Measurements from ENCODE around the gene TNFSF15.

The TNFSF15 gene

DNA sequence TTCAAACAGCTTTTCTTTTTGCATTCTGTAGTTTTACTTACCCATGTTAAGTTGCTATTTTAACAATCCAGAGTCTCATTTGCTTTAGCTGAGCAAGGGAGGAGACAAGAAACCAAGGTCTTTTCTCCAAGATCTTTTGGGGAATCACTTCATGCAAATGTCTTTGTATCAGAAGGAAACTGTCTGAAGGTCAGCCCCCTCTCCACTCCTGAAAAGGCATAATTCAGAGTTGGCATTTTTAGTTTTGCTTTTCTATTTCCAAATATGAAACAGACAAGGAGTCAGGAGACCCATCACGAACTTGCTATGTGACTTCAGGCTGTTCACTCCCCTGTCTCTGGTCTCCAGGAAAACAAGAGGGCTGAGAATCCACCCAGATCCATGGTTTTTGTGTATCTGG, 12.3 kb upstream of the TNFSF15 start:
- no peak overlapping the region for H3K4me3 ChIP-seq (ENCODE audit: low read length)
- no peak for DNase-seq (ENCODE audit: low read depth)
- TF ChIP-seq, protein P1, sequence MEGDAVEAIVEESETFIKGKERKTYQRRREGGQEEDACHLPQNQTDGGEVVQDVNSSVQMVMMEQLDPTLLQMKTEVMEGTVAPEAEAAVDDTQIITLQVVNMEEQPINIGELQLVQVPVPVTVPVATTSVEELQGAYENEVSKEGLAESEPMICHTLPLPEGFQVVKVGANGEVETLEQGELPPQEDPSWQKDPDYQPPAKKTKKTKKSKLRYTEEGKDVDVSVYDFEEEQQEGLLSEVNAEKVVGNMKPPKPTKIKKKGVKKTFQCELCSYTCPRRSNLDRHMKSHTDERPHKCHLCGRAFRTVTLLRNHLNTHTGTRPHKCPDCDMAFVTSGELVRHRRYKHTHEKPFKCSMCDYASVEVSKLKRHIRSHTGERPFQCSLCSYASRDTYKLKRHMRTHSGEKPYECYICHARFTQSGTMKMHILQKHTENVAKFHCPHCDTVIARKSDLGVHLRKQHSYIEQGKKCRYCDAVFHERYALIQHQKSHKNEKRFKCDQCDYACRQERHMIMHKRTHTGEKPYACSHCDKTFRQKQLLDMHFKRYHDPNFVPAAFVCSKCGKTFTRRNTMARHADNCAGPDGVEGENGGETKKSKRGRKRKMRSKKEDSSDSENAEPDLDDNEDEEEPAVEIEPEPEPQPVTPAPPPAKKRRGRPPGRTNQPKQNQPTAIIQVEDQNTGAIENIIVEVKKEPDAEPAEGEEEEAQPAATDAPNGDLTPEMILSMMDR (IDR thresholded peaks at IDR 0.05; ENCODE audit: insufficient read depth, low read depth, low read length, missing control alignments), result no peak

DNA sequence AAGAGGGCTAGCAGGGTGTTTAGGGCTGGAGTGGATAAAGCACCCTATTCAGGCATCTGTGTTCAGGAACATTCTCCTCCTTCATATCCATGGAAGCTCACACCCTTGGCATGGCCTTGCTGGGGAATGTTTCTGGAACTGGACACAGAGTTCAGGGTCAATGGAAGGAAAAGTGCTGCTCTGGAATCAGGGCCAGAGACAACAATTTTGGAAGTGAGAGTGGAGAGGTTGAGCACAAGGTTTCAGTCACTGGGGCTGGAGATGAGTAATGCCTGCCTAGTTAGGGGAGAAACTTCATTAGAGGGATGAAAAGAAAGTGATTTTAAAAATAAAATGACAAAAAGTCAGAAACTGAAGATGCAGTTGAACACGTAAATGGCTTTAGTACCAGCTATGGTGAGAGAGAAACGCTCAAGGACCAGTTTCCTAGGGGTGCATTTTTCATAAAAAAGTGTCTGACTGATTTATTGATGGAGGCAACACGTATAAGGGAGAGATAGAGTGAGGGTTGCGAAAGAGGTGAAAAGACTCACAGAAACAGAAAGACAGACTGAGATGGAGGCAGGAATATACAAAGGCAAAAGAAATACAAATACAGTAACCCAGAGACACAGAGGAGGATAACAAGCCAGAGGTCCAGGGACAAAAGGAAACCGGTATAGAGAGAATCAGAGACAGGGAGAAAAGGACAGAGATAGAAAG, 8.0 kb upstream of the TNFSF15 start:
- DNase-seq (ENCODE audit: low read depth), result no peak
- TF ChIP-seq, protein P1 (IDR thresholded peaks at IDR 0.05; ENCODE audit: insufficient read depth, low read depth, low read length, missing control alignments), result no peak
- H3K4me3 ChIP-seq (ENCODE audit: low read length), result no peak overlapping the region

DNA sequence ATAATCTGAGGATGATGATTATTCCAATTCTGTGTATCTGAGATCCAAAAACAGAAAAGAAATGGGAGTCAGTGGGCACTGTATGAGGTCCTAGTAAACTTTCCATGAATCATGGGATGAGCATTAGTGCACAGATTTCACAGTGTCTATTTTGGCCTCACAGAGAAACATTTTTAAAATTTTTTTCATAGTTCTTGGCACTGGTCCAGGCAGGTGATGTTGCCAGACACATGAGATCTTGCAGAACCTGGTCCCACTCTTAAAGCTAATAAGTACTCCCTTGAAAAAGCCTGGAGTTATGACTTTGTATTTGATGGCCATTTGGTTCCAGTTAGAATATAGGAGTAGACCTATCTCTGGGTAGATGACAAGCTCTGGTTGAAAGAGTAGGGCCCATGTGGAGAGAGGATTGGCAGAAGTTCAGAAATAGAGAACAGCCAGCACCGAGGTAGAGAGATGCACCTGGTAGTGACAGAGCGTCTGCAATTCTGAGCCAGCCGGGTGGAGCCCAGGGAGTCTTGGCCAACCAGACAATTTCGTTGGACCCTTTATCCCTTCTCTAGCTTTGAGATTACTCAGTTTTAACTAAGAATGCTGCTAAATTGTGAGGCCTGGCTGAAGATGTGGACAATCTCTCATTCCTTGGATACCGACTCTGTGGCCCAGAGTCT, 6.3 kb upstream of the TNFSF15 start:
- DNase-seq (ENCODE audit: low read depth), result no peak
- H3K4me3 ChIP-seq (ENCODE audit: low read length), result no peak overlapping the region
- TF ChIP-seq, protein P1 (IDR thresholded peaks at IDR 0.05; ENCODE audit: insufficient read depth, low read depth, low read length, missing control alignments), result no peak

GRCh38 chr9:114811301-114811700, 5.5 kb upstream of the TNFSF15 start:
- DNase-seq (ENCODE audit: low read depth), result peak; percentile 41
- TF ChIP-seq, protein P1 (IDR thresholded peaks at IDR 0.05; ENCODE audit: insufficient read depth, low read depth, low read length, missing control alignments), result no peak
- H3K4me3 ChIP-seq (ENCODE audit: low read length), result no peak overlapping the region

GRCh38 chr9:114810614-114811013, 4.8 kb upstream of the TNFSF15 start:
- no peak overlapping the region for H3K4me3 ChIP-seq (ENCODE audit: low read length)
- TF ChIP-seq, protein P1 (IDR thresholded peaks at IDR 0.05; ENCODE audit: insufficient read depth, low read depth, low read length, missing control alignments), result no peak
- no peak for DNase-seq (ENCODE audit: low read depth)

- no peak overlapping the region for H3K4me3 ChIP-seq (ENCODE audit: low read length)
- no peak for DNase-seq (ENCODE audit: low read depth)
- TF ChIP-seq, protein P1 (IDR thresholded peaks at IDR 0.05; ENCODE audit: insufficient read depth, low read depth, low read length, missing control alignments), result no peak
These were observed 674 bp upstream of the TNFSF15 start for GRCh38 chr9:114806526-114806900.

All from epithelial cell of esophagus (primary cell).